Activated naive CD8-positive, alpha-beta T cell treated with anti-CD3 and anti-CD28 coated beads, Interleukin-2, amount 10 ng/mL, durations not matched to agents 7 days and 5 days (primary cell): ENCODE data around the gene CAPZB. TPM values are rescaled to one million over a fixed set of nuclear protein-coding genes. Genes with fewer than 3 reads are reported as not detected.

Experiments used
- ATAC-seq: fragments of 150-1000 bp; cut with Tn5 transposase; one replicate; pipeline ENCODE4 v1.10.0; 2021; ENCODE audit warnings: low read depth, moderate library complexity
- POLR2A ChIA-PET: fragments of 350-600 bp; sonication (Branson Sonifier 250); formaldehyde crosslinking; loops from one replicate; lab custom pipeline; 2021; ENCODE audit warnings: antibody characterized with exemption; lab: Charles Lee
- DNase-seq: peaks from one replicate; pipeline ENCODE4 v3.0.0; 2021
- H3K27ac Mint-ChIP-seq: one replicate; pipeline ENCODE4 v1.8.0; 2022; ENCODE audit warnings: mild to moderate bottlenecking, mixed read lengths
- H3K27me3 Mint-ChIP-seq: one replicate; pipeline ENCODE4 v1.8.0; 2022; ENCODE audit warnings: mild to moderate bottlenecking, moderate library complexity, mixed read lengths
- H3K36me3 Mint-ChIP-seq: one replicate; pipeline ENCODE4 v1.8.0; 2021; ENCODE audit warnings: mild to moderate bottlenecking, mixed read lengths
- H3K4me1 Mint-ChIP-seq: one replicate; pipeline ENCODE4 v1.8.0; 2021; ENCODE audit warnings: mixed read lengths
- H3K4me3 Mint-ChIP-seq: one replicate; pipeline ENCODE4 v1.8.0; 2022; ENCODE audit warnings: mild to moderate bottlenecking, moderate library complexity, mixed read lengths
- H3K9me3 Mint-ChIP-seq: one replicate; pipeline ENCODE4 v1.8.0; 2021; ENCODE audit warnings: mixed read lengths
- total RNA-seq, 2 experiments: library from RNA; stranded (reverse); gene quantifications; one replicate each; pipeline ENCODE4 v1.2.3, GENCODE V29; 2021

The CAPZB gene
- total RNA-seq, 2 experiments from 2014 or later = 395 to 412 TPM

GRCh38 chr1:19489996-19490395 lies 4.7 kb upstream of the CAPZB start:
- peaks cover 30% of the 10 kb centered on the region for H3K4me1 Mint-ChIP-seq
- POLR2A ChIA-PET = no interaction called here

DNA sequence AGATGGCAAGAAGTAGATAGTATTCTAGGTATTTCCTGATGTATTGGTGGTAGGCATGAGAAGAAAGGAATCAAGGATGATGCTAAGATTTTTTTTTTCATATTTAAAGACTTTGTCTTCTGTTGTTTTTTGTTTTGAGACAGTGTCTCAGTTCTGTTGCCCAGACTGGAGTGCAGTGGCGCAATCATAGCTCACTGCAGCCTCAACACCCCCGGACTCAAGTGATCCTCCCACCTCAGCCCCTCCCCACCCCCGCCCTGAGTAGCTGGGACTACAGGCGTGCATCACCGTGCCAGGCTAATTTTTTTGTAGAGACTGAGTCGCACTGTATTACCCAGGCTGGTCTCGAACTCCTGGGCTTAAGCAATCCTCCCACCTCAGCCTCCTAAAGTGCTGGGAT lies 2.8 kb upstream of the CAPZB start:
- peak overlapping the region; percentile 23 for H3K4me3 Mint-ChIP-seq
- DNase-seq (no peak), ATAC-seq (no peak)
- peaks cover 39% of the 10 kb centered on the region for H3K4me1 Mint-ChIP-seq
- no peaks in the 10 kb centered on the region for H3K27me3 Mint-ChIP-seq
- H3K36me3 Mint-ChIP-seq = peaks cover 13% of the 10 kb centered on the region
- H3K9me3 Mint-ChIP-seq = no peaks in the 10 kb centered on the region
- POLR2A ChIA-PET = interaction anchor here (0.7 to 3.7 kb wide), 8 partner anchors 11 to 341 kb away, joined by 3 to 33 read pairs (median 8); no protein-coding TSS in a partner anchor
- H3K27ac Mint-ChIP-seq = peak overlapping the region; percentile 32

More at GRCh38 chr1:19489996-19490395, 4.7 kb upstream of the CAPZB start:
- Mint-ChIP-seq H3K4me3 (no peak overlapping the region), H3K27me3 (no peaks in the 10 kb centered on the region), H3K27ac (no peak overlapping the region), H3K9me3 (no peaks in the 10 kb centered on the region), H3K36me3 (peaks cover 7% of the 10 kb centered on the region)
- ATAC-seq (no peak), DNase-seq (no peak)

- no peak for DNase-seq
- no peaks in the 10 kb centered on the region for H3K9me3 Mint-ChIP-seq
- ATAC-seq = peak; percentile 3
- peak overlapping the region; percentile 95 for H3K27ac Mint-ChIP-seq
- POLR2A ChIA-PET = interaction anchor here (0.6 to 4.5 kb wide), 12 partner anchors 8 to 120 kb away, joined by 3 to 33 read pairs (median 8); a partner anchor contains a TSS
- no peaks in the 10 kb centered on the region for H3K27me3 Mint-ChIP-seq
- H3K4me3 Mint-ChIP-seq = peak overlapping the region; percentile 95
- H3K4me1 Mint-ChIP-seq = peaks cover 55% of the 10 kb centered on the region
- H3K36me3 Mint-ChIP-seq = peaks cover 15% of the 10 kb centered on the region
Observed at GRCh38 chr1:19484798-19485361, 459 bp downstream of the CAPZB start.

GRCh38 chr1:19484338-19484797 lies 971 bp downstream of the CAPZB start:
- DNase-seq (peak; percentile 61), ATAC-seq (no peak)
- H3K4me3 Mint-ChIP-seq = peak overlapping the region; percentile 95
- peaks cover 15% of the 10 kb centered on the region for H3K36me3 Mint-ChIP-seq
- H3K27ac Mint-ChIP-seq = peak overlapping the region; percentile 95
- POLR2A ChIA-PET = interaction anchor here (0.6 to 4.5 kb wide), 10 partner anchors 11 to 167 kb away, joined by 3 to 27 read pairs (median 6); a partner anchor contains a TSS
- no peaks in the 10 kb centered on the region for H3K27me3 Mint-ChIP-seq
- H3K9me3 Mint-ChIP-seq = no peaks in the 10 kb centered on the region
- H3K4me1 Mint-ChIP-seq = peaks cover 60% of the 10 kb centered on the region

DNA sequence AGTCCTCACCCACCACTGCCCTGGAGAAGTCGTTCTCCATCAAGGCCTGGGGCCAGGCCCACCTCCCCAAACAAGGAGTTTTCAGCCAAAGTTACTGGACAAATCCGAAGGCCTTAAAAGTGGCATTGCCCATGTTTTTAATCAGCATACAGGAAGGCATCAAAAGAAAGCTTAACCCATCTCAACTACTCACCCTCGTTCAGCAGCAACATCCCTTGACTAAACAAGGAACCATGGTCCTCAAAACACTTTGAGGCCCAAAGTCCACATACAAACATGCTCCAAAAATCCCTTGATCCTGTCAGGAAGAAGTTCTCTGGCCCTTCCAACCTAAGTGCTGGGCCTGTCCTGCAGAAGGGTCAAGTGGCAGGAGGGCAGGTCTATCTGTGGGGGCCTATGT lies 1.6 kb downstream of the CAPZB start:
- no peaks in the 10 kb centered on the region for H3K9me3 Mint-ChIP-seq
- H3K27me3 Mint-ChIP-seq = no peaks in the 10 kb centered on the region
- peaks cover 66% of the 10 kb centered on the region for H3K4me1 Mint-ChIP-seq
- ATAC-seq (no peak), DNase-seq (no peak)
- H3K36me3 Mint-ChIP-seq = peaks cover 15% of the 10 kb centered on the region
- H3K4me3 Mint-ChIP-seq = peak overlapping the region; percentile 95
- H3K27ac Mint-ChIP-seq = peak overlapping the region; percentile 95
- POLR2A ChIA-PET = interaction anchor here (0.8 to 4.5 kb wide), 7 partner anchors 11 to 168 kb away, joined by 3 to 27 read pairs (median 8); a partner anchor contains a TSS

DNA sequence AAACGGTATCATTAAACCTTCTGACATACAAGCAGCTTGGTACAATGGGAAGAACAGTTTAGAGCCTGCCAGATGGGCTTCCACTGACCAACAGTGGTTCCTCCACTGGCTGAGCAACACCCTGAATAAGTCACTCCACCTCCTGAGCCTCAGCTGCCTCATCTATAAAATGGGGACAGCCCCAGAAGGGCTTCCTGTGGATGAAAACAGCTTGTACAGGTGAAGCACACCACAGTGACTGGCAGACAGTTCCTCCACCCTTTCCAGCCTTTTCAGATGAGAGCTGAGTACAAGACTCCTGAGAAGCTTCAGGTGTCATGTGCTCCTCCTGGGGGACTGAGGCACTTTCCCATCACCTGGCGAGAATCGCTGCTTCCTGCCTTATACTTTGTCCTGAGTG lies 2.1 kb downstream of the CAPZB start:
- H3K27ac Mint-ChIP-seq = peak overlapping the region; percentile 95
- H3K36me3 Mint-ChIP-seq = peaks cover 15% of the 10 kb centered on the region
- no peak for ATAC-seq
- POLR2A ChIA-PET = interaction anchor here (0.8 to 4.5 kb wide), 7 partner anchors 11 to 168 kb away, joined by 3 to 27 read pairs (median 8); a partner anchor contains a TSS
- no peak for DNase-seq
- no peaks in the 10 kb centered on the region for H3K27me3 Mint-ChIP-seq
- H3K9me3 Mint-ChIP-seq = no peaks in the 10 kb centered on the region
- H3K4me1 Mint-ChIP-seq = peaks cover 66% of the 10 kb centered on the region
- H3K4me3 Mint-ChIP-seq = peak overlapping the region; percentile 95

GRCh38 chr1:19481826-19482398 lies 3.4 kb downstream of the CAPZB start:
- H3K36me3 Mint-ChIP-seq = peaks cover 15% of the 10 kb centered on the region
- POLR2A ChIA-PET = interaction anchor here (1.2 to 2.4 kb wide), 2 partner anchors 10 to 14 kb away, joined by 4 to 16 read pairs; no protein-coding TSS in a partner anchor

GRCh38 chr1:19480282-19480681 lies 5.1 kb downstream of the CAPZB start:
- Mint-ChIP-seq H3K27ac (peak overlapping the region; percentile 42), H3K9me3 (no peaks in the 10 kb centered on the region), H3K4me1 (peaks cover 79% of the 10 kb centered on the region), H3K4me3 (no peak overlapping the region), H3K36me3 (peaks cover 13% of the 10 kb centered on the region), H3K27me3 (no peaks in the 10 kb centered on the region)
- no peak for ATAC-seq
- POLR2A ChIA-PET = interaction anchor here (0.5 to 1.6 kb wide), 3 partner anchors 10 to 173 kb away, joined by 3 to 4 read pairs (median 3); no protein-coding TSS in a partner anchor
- DNase-seq = no peak

More at GRCh38 chr1:19481826-19482398, 3.4 kb downstream of the CAPZB start:
- no peaks in the 10 kb centered on the region for H3K27me3 Mint-ChIP-seq
- peak overlapping the region; percentile 38 for H3K27ac Mint-ChIP-seq
- peaks cover 74% of the 10 kb centered on the region for H3K4me1 Mint-ChIP-seq
- H3K9me3 Mint-ChIP-seq = no peaks in the 10 kb centered on the region
- H3K4me3 Mint-ChIP-seq = peak overlapping the region; percentile 71
- ATAC-seq (no peak), DNase-seq (no peak)

DNA sequence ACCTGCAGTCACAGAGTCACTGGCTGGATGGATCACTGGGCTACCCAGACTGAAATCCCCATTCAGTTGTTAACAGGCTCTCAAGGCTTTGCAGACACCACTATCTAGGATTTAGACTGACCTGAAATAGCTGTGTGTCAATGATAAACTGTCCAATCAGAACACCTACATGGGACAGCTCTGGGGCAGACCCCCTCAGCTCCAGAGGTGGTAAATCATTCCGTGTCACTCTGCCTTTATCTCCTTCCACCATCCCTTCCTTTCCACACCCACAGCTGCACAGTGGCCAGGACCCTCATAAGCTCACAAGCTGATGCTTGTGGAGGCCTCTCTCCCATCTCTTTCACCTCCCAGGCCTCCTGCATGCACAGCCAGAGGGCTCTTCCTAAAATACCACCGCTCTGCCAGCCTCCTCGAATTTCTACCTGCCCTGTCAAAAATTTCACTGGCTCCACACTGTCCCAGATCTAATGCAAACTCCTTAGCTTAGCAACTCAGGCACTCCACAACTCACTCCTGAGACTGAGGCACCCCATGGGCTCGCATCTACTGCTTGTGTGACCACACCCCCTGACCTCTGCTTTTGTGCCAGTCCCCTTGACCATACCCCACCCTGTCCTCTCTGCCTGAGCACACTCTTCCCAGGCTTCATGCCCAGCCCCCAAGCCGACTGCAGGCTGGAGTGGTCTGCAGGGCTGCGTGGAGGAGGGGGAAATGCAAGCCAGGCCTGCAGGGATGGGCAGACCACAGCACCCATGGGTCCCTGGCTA lies 5.8 kb downstream of the CAPZB start:
- no peak for DNase-seq
- POLR2A ChIA-PET = interaction anchor here (1.0 to 3.6 kb wide), 6 partner anchors 9 to 88 kb away, joined by 3 to 49 read pairs (median 3); no protein-coding TSS in a partner anchor
- Mint-ChIP-seq H3K27ac (peak overlapping the region; percentile 71), H3K4me1 (peaks cover 86% of the 10 kb centered on the region), H3K36me3 (peaks cover 19% of the 10 kb centered on the region), H3K4me3 (peak overlapping the region; percentile 46), H3K9me3 (no peaks in the 10 kb centered on the region), H3K27me3 (no peaks in the 10 kb centered on the region)
- no peak for ATAC-seq

- POLR2A ChIA-PET = interaction anchor here (0.6 to 3.6 kb wide), 6 partner anchors 8 to 119 kb away, joined by 3 to 49 read pairs (median 8); partner anchors contain the start of gene CAPZB
- Mint-ChIP-seq H3K9me3 (no peaks in the 10 kb centered on the region), H3K36me3 (peaks cover 20% of the 10 kb centered on the region), H3K27ac (peak overlapping the region; percentile 98), H3K4me3 (peak overlapping the region; percentile 84), H3K27me3 (no peaks in the 10 kb centered on the region), H3K4me1 (peaks cover 86% of the 10 kb centered on the region)
- no peak for DNase-seq
- no peak for ATAC-seq
Observed at GRCh38 chr1:19478322-19478721, 7.0 kb downstream of the CAPZB start.

DNA sequence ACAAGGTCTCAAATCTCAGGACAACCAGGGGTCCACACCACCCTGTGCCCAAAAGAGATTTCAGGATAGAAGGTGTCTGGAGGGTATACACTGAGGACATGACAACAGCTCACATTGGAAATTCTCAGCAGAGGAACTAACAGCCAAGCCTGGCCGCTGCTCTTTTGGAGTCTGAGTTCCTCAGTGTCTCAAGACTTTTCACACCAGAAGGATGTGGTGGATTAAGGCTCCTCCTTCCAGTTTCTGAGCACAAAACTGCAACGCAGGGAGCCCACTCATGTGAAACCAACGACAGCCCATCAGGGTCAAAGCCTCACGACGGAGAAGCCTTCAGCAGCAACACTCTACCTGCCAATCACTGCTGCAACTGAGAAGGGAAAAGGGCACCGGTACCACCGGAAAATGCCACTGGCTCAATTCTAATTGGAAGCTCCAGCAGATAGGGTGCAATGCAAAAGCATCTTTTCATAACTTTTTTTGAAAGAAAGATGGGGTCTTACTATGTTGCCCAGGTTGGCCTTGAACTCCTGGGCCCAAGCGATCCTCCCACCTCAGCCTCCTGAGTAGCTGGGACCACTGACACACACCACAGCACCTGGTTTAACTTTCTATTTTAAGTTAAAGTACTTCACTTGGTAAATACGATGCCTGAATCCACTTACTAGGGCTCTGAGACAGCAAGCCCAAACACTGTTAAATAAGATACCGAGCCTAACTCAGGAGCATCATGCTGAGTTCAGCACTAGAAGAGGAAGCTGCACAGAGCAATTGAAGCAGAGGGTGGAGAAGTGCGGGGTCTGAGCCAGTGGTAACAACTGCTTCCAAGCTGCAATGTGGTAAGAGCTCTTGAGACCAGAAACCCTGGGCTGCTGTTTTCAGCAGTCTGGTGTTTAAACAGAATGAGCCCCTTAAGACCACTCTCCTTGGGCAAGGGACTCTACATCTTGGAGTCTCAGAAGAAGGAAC lies 7.8 kb downstream of the CAPZB start:
- no peaks in the 10 kb centered on the region for H3K9me3 Mint-ChIP-seq
- H3K4me3 Mint-ChIP-seq = peak overlapping the region; percentile 84
- DNase-seq (peak; percentile 62), ATAC-seq (peak; percentile 82)
- no peaks in the 10 kb centered on the region for H3K27me3 Mint-ChIP-seq
- POLR2A ChIA-PET = interaction anchor here (0.6 to 3.6 kb wide), 10 partner anchors 8 to 119 kb away, joined by 3 to 49 read pairs (median 6); partner anchors contain the start of gene CAPZB
- peaks cover 85% of the 10 kb centered on the region for H3K4me1 Mint-ChIP-seq
- H3K36me3 Mint-ChIP-seq = peaks cover 15% of the 10 kb centered on the region
- peak overlapping the region; percentile 98 for H3K27ac Mint-ChIP-seq
